ENCODE data around the gene BDNF. TPM values are rescaled to one million over a fixed set of nuclear protein-coding genes. Genes with fewer than 3 reads are reported as not detected.

Gene BDNF
- total and polyA plus RNA-seq, 12 donors, result 0.16 to 19.1 (median 2.5) TPM

DNA sequence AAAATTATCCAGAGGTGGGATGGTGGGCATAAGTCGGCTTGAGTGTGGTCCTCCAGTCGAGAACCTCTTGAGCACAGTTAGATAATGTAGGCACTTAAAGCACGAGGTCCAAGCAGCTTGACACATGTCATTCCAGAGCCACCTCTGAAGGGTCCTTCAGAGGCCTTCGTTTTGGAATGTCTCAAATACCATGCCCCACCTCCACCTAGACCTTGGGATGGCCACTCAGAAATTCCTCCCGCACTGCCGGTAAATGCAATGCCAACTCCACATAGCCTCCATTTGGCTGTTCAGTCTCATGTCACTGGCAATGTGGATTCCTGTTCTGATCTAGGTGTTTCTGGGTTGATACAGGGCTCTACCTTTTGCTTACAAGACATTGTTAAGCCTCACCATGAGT lies 43.9 kb downstream of the BDNF start:
- Histone ChIP-seq H3K27ac (no peak overlapping the region), H3K4me3 (no peak overlapping the region), H3K36me3 (peaks cover 0 to 9% (median 0%) of the 10 kb centered on the region in 9 donors), H3K4me1 (no peaks in the 10 kb centered on the region), H3K27me3 (no peaks in the 10 kb centered on the region), H3K9me3 (no peaks in the 10 kb centered on the region)
- 65 to 73% methylated on average over 6 of the region's 6 CpGs for WGBS, 2 donors
- TF ChIP-seq, protein P1, sequence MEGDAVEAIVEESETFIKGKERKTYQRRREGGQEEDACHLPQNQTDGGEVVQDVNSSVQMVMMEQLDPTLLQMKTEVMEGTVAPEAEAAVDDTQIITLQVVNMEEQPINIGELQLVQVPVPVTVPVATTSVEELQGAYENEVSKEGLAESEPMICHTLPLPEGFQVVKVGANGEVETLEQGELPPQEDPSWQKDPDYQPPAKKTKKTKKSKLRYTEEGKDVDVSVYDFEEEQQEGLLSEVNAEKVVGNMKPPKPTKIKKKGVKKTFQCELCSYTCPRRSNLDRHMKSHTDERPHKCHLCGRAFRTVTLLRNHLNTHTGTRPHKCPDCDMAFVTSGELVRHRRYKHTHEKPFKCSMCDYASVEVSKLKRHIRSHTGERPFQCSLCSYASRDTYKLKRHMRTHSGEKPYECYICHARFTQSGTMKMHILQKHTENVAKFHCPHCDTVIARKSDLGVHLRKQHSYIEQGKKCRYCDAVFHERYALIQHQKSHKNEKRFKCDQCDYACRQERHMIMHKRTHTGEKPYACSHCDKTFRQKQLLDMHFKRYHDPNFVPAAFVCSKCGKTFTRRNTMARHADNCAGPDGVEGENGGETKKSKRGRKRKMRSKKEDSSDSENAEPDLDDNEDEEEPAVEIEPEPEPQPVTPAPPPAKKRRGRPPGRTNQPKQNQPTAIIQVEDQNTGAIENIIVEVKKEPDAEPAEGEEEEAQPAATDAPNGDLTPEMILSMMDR (IDR thresholded peaks at IDR 0.05), result no peak
- DNase-seq, result no peak
- intact Hi-C loops (cut with DNase I), result no loop called here
- no peak for ATAC-seq

DNA sequence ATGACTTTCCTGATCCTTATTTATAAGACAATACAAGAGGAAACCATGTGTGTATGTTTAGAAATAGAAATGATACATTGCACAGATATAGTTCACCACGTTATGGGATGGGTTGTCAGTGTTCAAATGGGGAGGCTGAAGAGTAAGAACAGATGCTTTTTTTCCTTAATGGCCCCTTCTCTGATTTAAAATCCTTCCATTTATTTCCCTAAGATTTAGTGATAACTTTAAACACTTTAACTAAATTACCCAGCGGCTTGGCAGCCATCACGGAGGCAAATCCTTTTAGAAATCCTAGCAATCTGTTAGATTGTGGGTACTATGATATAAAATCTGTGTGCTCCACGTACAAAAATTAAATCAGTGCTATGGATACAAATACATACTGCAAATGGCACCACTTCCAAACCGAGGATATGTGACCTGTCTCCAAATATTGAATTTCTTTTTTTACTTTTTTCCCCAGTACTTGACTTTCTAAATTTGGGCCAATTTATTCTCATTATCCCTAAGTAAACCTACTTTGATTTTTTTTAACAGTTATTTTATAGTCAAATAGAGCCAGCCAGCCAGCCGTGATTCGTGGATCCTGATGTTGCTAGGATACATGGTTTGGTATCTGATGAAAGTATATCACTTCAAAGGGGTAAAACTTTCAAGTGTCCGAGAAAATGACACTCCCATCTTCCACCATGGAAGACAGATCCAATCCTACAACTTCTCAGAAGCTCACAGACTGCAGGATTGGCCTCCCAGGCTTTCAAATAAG lies 46.1 kb downstream of the BDNF start:
- Histone ChIP-seq H3K27me3 (no peaks in the 10 kb centered on the region), H3K36me3 (peaks cover 0 to 9% (median 0%) of the 10 kb centered on the region in 9 donors), H3K27ac (no peak overlapping the region), H3K4me3 (no peak overlapping the region), H3K4me1 (peaks cover 0 to 4% (median 0%) of the 10 kb centered on the region in 9 donors), H3K9me3 (no peaks in the 10 kb centered on the region)
- DNase-seq (no peak), ATAC-seq (no peak)
- TF ChIP-seq, protein P1 (IDR thresholded peaks at IDR 0.05), result no peak
- intact Hi-C loops (cut with DNase I), result loop anchor here in 1 of 10 donors (5.0 kb wide), 1 partner anchor 43 kb away; no protein-coding TSS in a partner anchor
- 86 to 88% methylated on average over 8 of the region's 8 CpGs for WGBS, 2 donors

DNA sequence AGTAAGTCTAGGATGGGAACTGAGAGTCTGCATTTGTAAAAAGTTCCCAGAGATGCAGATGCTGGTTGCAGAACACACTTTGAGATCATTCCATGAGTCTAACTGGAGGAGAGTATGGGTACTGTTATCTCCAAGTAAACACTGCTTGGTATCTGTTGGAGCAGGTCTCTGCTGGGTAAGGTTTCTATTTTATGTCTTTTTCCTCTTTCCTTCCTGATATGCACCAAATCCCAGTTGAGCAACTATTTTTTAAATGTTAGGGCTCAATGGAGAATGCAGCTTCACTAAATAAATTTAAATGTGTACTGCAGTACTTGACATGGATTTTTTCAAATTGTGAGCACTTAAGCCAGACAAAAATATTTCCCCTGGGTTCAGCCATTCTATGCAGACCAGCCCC lies 48.5 kb downstream of the BDNF start:
- Histone ChIP-seq H3K27ac (no peak overlapping the region), H3K36me3 (peaks cover 0 to under 1% (median 0%) of the 10 kb centered on the region in 9 donors), H3K9me3 (no peaks in the 10 kb centered on the region), H3K27me3 (no peaks in the 10 kb centered on the region), H3K4me3 (no peak overlapping the region), H3K4me1 (peaks cover 0 to 8% (median 0%) of the 10 kb centered on the region in 9 donors)
- ATAC-seq, result no peak
- intact Hi-C loops (cut with DNase I), result loop anchor here in 1 of 10 donors (5.0 kb wide), 1 partner anchor 46 kb away; no protein-coding TSS in a partner anchor
- TF ChIP-seq, protein P1 (IDR thresholded peaks at IDR 0.05), result no peak
- DNase-seq, result no peak

DNA sequence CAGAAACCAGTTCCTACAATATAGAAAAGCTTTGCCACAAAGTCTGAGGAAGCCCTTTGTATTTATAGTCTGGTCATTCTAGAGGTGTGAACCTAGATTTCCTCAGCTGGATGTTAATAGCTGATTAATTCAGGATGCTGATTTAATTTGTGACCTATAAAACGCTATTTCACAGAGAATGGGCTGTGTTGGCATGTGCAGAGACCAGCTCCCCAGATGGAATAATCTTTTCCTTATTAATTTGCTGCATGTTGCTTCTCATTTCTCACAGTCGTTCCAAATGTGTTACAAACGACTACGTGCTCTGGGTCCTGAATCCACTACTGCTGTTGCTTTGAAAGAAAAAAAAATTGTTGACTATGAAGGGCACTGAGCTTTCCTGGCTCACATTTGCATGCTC lies 49.3 kb downstream of the BDNF start:
- Histone ChIP-seq H3K9me3 (no peaks in the 10 kb centered on the region), H3K36me3 (no peaks in the 10 kb centered on the region), H3K27ac (no peak overlapping the region), H3K4me3 (no peak overlapping the region), H3K4me1 (peaks cover 0 to 14% (median 0%) of the 10 kb centered on the region in 9 donors), H3K27me3 (no peaks in the 10 kb centered on the region)
- DNase-seq (no peak), ATAC-seq (no peak)
- TF ChIP-seq, protein P1 (IDR thresholded peaks at IDR 0.05), result no peak
- 78% methylated on average over 4 of the region's 4 CpGs for WGBS, 2 donors
- intact Hi-C loops (cut with DNase I), result loop anchor here in 1 of 10 donors (5.0 kb wide), 1 partner anchor 46 kb away; no protein-coding TSS in a partner anchor
